WERI-Rb-1 (cell line): ENCODE measurements around the gene S100A8.

Experiments used
- DNase-seq: peaks from one replicate; pipeline ENCODE4 v3.0.0-alpha.2; 2020
- H3K27ac ChIP-seq: fragments of 250-450 bp; sonication (Bioruptor Pico); 2 replicates; pipeline ENCODE4 v1.5.1; 2020; ENCODE audit warnings: mild to moderate bottlenecking, moderate library complexity
- H3K27me3 ChIP-seq: fragments of 250-450 bp; sonication (Bioruptor Pico); 2 replicates; pipeline ENCODE4 v1.5.1; 2021; ENCODE audit warnings: mild to moderate bottlenecking, low read depth, moderate library complexity; ENCODE audit not compliant: insufficient read depth, severe bottlenecking
- H3K36me3 ChIP-seq: fragments of 250-450 bp; sonication (Bioruptor Pico); 2 replicates; pipeline ENCODE4 v1.5.1; 2020; ENCODE audit warnings: mild to moderate bottlenecking, moderate library complexity
- H3K4me3 ChIP-seq: 2 replicates; pipeline ENCODE4 v1.5.1; 2011; ENCODE audit warnings: low read depth, mild to moderate bottlenecking, control low read depth, low read length
- H3K9me3 ChIP-seq: fragments of 250-450 bp; sonication (Bioruptor Pico); 2 replicates; pipeline ENCODE4 v1.5.1; 2021; ENCODE audit warnings: mild to moderate bottlenecking, moderate library complexity; ENCODE audit not compliant: severe bottlenecking
- TF ChIP-seq, protein P1 (sequence below): IDR thresholded peaks from 2 replicates; pipeline ENCODE4 v1.5.1; 2011; ENCODE audit warnings: low read depth, mild to moderate bottlenecking, control low read depth, inconsistent platforms, low read length

Gene S100A8

DNA sequence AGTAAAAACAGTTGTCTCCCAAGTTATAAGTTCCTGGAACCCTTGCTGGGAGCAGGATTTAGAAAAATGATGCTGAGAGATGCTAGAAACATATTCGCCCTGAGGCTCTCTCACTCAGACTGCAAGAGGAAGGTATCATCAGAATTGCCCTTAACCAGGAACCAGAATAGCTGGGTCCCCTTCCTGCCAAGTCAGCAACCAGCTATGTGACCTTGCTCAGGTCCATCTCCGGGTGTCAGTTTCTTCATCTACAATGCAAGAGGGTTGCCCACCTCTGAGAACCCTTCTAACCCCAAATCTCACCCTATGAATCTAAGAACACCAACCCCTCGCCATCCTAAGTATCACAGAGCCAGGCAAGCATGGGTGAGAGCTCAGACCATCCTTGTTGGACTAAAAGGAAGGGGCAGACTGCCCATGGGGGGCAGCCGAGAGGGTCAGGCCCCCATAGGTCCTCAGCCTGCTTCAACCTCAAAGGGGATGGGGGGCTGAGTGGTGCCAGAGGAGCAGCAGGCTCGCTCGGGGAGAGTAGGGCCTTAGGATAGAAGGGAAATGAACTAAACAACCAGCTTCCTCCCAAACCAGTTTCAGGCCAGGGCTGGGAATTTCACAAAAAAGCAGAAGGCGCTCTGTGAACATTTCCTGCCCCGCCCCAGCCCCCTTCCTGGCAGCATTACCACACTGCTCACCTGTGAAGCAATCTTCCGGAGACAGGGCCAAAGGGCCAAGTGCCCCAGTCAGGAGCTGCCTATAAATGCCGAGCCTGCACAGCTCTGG, 33.6 kb downstream of the S100A8 start:
- DNase-seq: peak; percentile 11
- H3K36me3 ChIP-seq: no peaks in the 10 kb centered on the region
- peaks cover 86% of the 10 kb centered on the region for H3K27me3 ChIP-seq
- peaks cover 3% of the 10 kb centered on the region for H3K9me3 ChIP-seq
- no peak overlapping the region for H3K27ac ChIP-seq
- no peak overlapping the region for H3K4me3 ChIP-seq
- TF ChIP-seq, protein P1, sequence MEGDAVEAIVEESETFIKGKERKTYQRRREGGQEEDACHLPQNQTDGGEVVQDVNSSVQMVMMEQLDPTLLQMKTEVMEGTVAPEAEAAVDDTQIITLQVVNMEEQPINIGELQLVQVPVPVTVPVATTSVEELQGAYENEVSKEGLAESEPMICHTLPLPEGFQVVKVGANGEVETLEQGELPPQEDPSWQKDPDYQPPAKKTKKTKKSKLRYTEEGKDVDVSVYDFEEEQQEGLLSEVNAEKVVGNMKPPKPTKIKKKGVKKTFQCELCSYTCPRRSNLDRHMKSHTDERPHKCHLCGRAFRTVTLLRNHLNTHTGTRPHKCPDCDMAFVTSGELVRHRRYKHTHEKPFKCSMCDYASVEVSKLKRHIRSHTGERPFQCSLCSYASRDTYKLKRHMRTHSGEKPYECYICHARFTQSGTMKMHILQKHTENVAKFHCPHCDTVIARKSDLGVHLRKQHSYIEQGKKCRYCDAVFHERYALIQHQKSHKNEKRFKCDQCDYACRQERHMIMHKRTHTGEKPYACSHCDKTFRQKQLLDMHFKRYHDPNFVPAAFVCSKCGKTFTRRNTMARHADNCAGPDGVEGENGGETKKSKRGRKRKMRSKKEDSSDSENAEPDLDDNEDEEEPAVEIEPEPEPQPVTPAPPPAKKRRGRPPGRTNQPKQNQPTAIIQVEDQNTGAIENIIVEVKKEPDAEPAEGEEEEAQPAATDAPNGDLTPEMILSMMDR: no peak

DNA sequence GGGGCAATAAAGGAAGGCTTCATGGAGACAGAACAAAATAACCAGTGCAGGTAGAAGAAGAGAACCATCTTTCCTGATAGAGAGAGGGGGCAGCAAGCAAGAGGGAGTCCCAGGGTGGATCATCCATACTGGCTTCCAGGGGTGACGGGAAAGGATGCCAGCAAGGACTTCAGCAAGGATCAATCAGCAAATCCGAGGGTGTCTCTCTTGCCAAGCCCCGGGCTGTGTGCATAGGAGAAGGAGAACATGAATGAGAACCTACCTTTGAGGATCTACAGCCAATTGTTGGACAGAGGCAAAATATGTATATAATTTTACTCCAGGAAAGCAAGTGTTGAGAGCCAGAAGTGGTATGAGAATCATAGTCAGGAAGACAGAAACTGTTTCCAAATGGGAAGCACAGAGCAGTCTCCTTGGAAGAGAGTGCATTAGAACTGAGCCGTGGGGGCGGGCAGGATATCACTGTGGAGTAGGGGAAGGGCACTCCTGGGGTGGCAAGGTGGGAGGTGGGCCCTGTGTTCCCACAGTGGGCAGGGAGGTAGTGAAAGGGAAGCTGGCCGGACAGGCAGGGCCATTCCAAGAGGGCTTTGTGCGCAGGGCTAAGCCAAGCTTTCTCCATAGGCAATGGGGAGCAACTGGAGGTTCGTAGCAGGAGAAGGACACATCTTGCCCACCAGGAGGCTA, 34.3 kb downstream of the S100A8 start:
- Histone ChIP-seq H3K9me3 (peaks cover 3% of the 10 kb centered on the region), H3K27ac (no peak overlapping the region), H3K4me3 (no peak overlapping the region), H3K36me3 (no peaks in the 10 kb centered on the region), H3K27me3 (peaks cover 86% of the 10 kb centered on the region)
- TF ChIP-seq, protein P1: no peak
- peak; percentile 13 for DNase-seq

DNA sequence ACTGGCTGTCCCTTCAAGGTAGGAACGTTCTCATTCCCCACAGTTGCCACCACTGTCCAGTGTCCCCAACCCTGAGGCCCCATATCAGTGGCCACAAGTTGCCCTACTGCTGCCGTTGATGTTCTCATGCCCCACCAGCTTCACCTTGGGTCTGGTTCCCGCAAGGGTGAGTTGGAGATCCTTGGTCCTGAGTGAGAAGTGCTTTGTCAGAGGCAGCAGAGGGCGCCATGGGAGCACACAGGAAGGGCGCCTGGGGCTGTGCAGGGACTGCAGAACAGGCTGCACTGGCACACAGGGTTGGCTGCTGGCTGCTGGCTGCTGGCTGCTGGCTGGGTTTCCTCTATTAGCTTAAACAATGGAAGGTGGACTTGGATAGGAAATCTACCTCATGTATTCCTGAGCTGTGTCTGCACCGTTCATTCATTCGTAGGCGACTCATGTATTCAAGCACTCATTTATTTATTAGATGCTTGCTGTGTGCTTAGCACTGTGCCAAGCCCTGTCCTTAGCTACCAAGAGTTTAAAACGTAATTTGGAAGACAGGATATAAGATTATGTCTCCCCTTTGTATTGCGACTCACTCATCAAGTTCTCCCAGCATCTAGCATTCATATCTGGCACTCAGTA, 35.3 kb downstream of the S100A8 start:
- Histone ChIP-seq H3K4me3 (no peak overlapping the region), H3K9me3 (no peaks in the 10 kb centered on the region), H3K27me3 (peaks cover 86% of the 10 kb centered on the region), H3K27ac (no peak overlapping the region), H3K36me3 (no peaks in the 10 kb centered on the region)
- TF ChIP-seq, protein P1: peak; percentile 100
- DNase-seq: peak; percentile 92

DNA sequence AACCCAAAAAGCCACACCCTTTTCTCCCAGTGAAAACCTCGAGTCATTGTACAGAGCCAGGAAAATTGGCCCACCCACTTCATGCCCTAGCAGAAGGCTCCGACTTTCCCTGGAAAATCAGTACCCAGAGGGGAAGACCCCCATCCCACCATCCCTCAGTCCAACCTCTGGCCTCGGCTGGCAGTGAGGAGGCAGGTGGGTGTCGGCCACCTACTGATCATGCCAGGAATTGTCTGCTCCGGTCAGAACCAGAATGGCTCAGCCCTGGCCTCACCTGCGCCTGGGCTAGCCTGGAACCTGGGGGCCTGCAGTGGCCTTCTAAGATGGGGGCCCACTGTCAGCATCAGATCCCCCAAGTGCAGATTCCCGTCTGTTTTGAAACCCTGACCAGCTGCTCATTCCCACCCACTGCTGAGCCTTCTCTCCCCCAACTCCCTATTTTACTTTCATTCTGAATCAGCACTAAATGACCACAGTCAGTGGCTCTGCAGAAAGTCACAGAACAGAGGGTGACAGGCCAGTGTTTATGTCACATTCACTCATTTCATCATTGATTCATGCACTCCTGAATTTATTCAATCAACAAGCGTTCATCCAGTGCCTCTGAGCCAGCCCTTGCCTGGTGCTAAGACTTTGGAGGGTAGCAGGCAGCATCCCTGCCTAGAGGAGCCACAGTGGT, 36.2 kb downstream of the S100A8 start:
- no peak overlapping the region for H3K27ac ChIP-seq
- DNase-seq: peak; percentile 7
- peaks cover 82% of the 10 kb centered on the region for H3K27me3 ChIP-seq
- no peak overlapping the region for H3K4me3 ChIP-seq
- H3K9me3 ChIP-seq: no peaks in the 10 kb centered on the region
- TF ChIP-seq, protein P1: peak; percentile 58
- H3K36me3 ChIP-seq: no peaks in the 10 kb centered on the region

DNA sequence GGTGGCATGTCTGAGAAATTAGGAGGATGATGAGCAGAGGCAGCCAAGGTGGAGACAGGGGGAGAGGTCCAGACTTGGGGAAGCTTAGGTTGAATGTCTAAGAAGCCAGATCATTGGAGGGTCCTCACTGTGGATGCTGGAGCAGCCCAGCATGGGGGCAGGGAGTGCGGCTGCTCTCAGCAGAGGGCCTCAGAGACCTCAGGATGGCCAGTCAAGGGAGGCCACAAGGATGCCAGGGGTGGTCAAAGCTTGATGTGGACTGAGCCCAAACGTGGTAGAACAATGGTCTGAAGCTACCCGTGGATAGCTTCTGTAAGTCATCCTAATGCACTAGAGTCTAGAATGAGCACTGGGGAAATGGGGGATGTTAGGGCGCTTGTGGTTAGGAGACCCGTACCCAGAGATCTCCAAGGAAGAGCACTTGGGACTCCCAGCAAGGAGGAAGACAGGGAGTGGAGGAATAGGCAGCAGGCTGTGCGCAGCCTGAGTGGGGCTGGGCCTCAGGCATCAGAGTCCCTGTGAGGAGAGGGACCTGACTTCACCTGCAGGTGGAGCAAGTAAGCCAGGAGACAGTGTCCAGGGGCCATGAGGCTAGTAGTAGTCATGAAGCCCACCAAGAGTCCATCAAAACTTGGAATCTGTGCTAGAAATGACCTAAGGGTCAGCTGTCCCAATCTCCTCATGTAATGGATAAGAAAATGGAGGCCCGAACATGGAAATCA, 37.5 kb downstream of the S100A8 start:
- Histone ChIP-seq H3K27ac (no peak overlapping the region), H3K4me3 (no peak overlapping the region), H3K36me3 (no peaks in the 10 kb centered on the region), H3K27me3 (peaks cover 80% of the 10 kb centered on the region), H3K9me3 (no peaks in the 10 kb centered on the region)
- peak; percentile 87 for DNase-seq
- TF ChIP-seq, protein P1: peak; percentile 98
